NCI-H1436 (cell line): ENCODE data around the gene OLFM3.

Experiments used
- DNase-seq: peaks from one replicate; lab custom pipeline; 2025; lab: John Stamatoyannopoulos, UW

The OLFM3 gene

GRCh38 chr1:101943237-101943636 lies 53.5 kb downstream of the OLFM3 start:
- DNase-seq = no peak

- no peak for DNase-seq
Observed at GRCh38 chr1:101942516-101943193, 54.1 kb downstream of the OLFM3 start.

GRCh38 chr1:101938681-101939080 lies 58.0 kb downstream of the OLFM3 start:
- no peak for DNase-seq

GRCh38 chr1:101929343-101929742 lies 67.4 kb downstream of the OLFM3 start:
- DNase-seq = peak; percentile 1

GRCh38 chr1:101928829-101929228 lies 67.9 kb downstream of the OLFM3 start:
- no peak for DNase-seq

- no peak for DNase-seq
Observed at GRCh38 chr1:101924700-101925099, 72.0 kb downstream of the OLFM3 start.

GRCh38 chr1:101920577-101920976 lies 76.1 kb downstream of the OLFM3 start:
- DNase-seq = no peak

GRCh38 chr1:101918277-101918676 lies 78.4 kb downstream of the OLFM3 start:
- DNase-seq = no peak

GRCh38 chr1:101915597-101915996 lies 81.1 kb downstream of the OLFM3 start:
- no peak for DNase-seq

GRCh38 chr1:101914473-101915242 lies 82.1 kb downstream of the OLFM3 start:
- DNase-seq = no peak

- no peak for DNase-seq
Observed at GRCh38 chr1:101911894-101912293, 84.8 kb downstream of the OLFM3 start.

- no peak for DNase-seq
Observed at GRCh38 chr1:101908980-101909379, 87.7 kb downstream of the OLFM3 start.

- no peak for DNase-seq
Observed at GRCh38 chr1:101907264-101907663, 89.5 kb downstream of the OLFM3 start.

- DNase-seq = no peak
Observed at GRCh38 chr1:101905283-101905835, 91.4 kb downstream of the OLFM3 start.

GRCh38 chr1:101902199-101902598 lies 94.5 kb downstream of the OLFM3 start:
- DNase-seq = no peak

GRCh38 chr1:101898137-101898536 lies 98.6 kb downstream of the OLFM3 start:
- no peak for DNase-seq

- DNase-seq = no peak
Observed at GRCh38 chr1:101884621-101885020, 112.1 kb downstream of the OLFM3 start.

GRCh38 chr1:101875891-101876290 lies 120.8 kb downstream of the OLFM3 start:
- no peak for DNase-seq

GRCh38 chr1:101873672-101874071 lies 123.1 kb downstream of the OLFM3 start:
- DNase-seq = no peak

GRCh38 chr1:101859941-101860340 lies 136.8 kb downstream of the OLFM3 start:
- no peak for DNase-seq

- no peak for DNase-seq
Observed at GRCh38 chr1:101854271-101854670, 142.5 kb downstream of the OLFM3 start.

- DNase-seq = no peak
Observed at GRCh38 chr1:101852936-101853335, 143.8 kb downstream of the OLFM3 start.

- no peak for DNase-seq
Observed at GRCh38 chr1:101849356-101849755, 147.4 kb downstream of the OLFM3 start.
